ENCODE measurements around the gene EYA4. TPM values are rescaled to one million over a fixed set of nuclear protein-coding genes. Genes with fewer than 3 reads are reported as not detected.

EYA4 gene
- polyA plus RNA-seq, 2 of the 4 experiments (the other 2 are of a cell fraction), result 14.4 to 28.3 TPM

- 54% methylated on average over 3 of the region's 3 CpGs for WGBS (ENCODE audit: missing lambda C conversion rate)
- ATAC-seq, result no peak
- no peaks in the 10 kb centered on the region for H3K9me3 ChIP-seq
- peaks cover 25% of the 10 kb centered on the region for H3K4me1 ChIP-seq
- no peak for DNase-seq (ENCODE audit: low read depth in 1 of 2, low spot score in 1 of 2)
- no peak overlapping the region for H3K4me2 ChIP-seq
- H3K4me3 ChIP-seq, result no peak overlapping the region
- no peak for FAIRE-seq
- CTCF ChIA-PET, result interaction anchor here (1.4 kb wide), 1 partner anchor 13 kb away, joined by 3 read pairs; no protein-coding TSS in a partner anchor
- TF ChIP-seq POLR2AphosphoS2 (conservative IDR thresholded peaks at IDR 0.05; ENCODE audit: low read length), result no peak
- no peak for TF ChIP-seq PHF8 (IDR thresholded peaks at IDR 0.05; ENCODE audit: borderline replicate concordance, low read depth)
- no peak for TF ChIP-seq ZC3H11A (IDR thresholded peaks at IDR 0.05)
- TF ChIP-seq JUN (IDR thresholded peaks at IDR 0.05), result no peak
- H3K27ac ChIP-seq, result no peak overlapping the region
- POLR2A ChIA-PET, result no interaction called here
These were observed 107.7 kb downstream of the EYA4 start for GRCh38 chr6:133348846-133349245.

GRCh38 chr6:133350928-133351327 lies 109.8 kb downstream of the EYA4 start:
- CTCF ChIA-PET, result interaction anchor here (0.7 to 1.5 kb wide), 3 partner anchors 18 to 166 kb away, joined by 3 read pairs; no protein-coding TSS in a partner anchor

GRCh38 chr6:133352046-133352445 lies 110.9 kb downstream of the EYA4 start:
- H3K27ac ChIP-seq, result no peak overlapping the region
- 0% methylated on average over 1 of the region's 1 CpG for WGBS (ENCODE audit: missing lambda C conversion rate)

More at GRCh38 chr6:133350928-133351327, 109.8 kb downstream of the EYA4 start:
- 89% methylated on average over 2 of the region's 2 CpGs for WGBS (ENCODE audit: missing lambda C conversion rate)
- no peak for ATAC-seq
- POLR2A ChIA-PET, result no interaction called here
- Histone ChIP-seq H3K27ac (no peak overlapping the region), H3K4me3 (no peak overlapping the region), H3K4me1 (peaks cover 23% of the 10 kb centered on the region), H3K4me2 (no peak overlapping the region), H3K9me3 (no peaks in the 10 kb centered on the region)
- TF ChIP-seq RAD21 (conservative IDR thresholded peaks at IDR 0.05 in 1 of 2, IDR thresholded peaks at IDR 0.05 in 1 of 2) (no peak), TP53 (CRISPR knock-in tag; IDR thresholded peaks at IDR 0.05) (no peak), RFX5 (IDR thresholded peaks at IDR 0.05) (no peak), EP300 (IDR thresholded peaks at IDR 0.05) (no peak), HOXB5 (CRISPR knock-in tag; IDR thresholded peaks at IDR 0.05) (no peak), HES2 (IDR thresholded peaks at IDR 0.05) (no peak), HEYL (CRISPR knock-in tag; IDR thresholded peaks at IDR 0.05) (no peak), ESRRA (IDR thresholded peaks at IDR 0.05; ENCODE audit: borderline replicate concordance, low read length) (no peak), PHF8 (IDR thresholded peaks at IDR 0.05; ENCODE audit: borderline replicate concordance, low read depth) (no peak), MYC (IDR thresholded peaks at IDR 0.05; ENCODE audit: borderline replicate concordance, low read length) (no peak)
- FAIRE-seq, result no peak
- DNase-seq (ENCODE audit: low read depth in 1 of 2, low spot score in 1 of 2), result no peak

More at GRCh38 chr6:133352046-133352445, 110.9 kb downstream of the EYA4 start:
- peak in 1 of 2 experiments; percentile 62; a peak in 2 of 6 replicates for ATAC-seq
- CTCF ChIA-PET, result no interaction called here
- POLR2A ChIA-PET, result no interaction called here
- no peaks in the 10 kb centered on the region for H3K9me3 ChIP-seq
- peak overlapping the region; percentile 28; the same call in 2 of the 3 replicates for H3K4me2 ChIP-seq
- H3K4me1 ChIP-seq, result peaks cover 23% of the 10 kb centered on the region
- no peak for FAIRE-seq
- DNase-seq (ENCODE audit: low read depth in 1 of 2, low spot score in 1 of 2), result peak in 1 of 2 experiments; percentile 12
- no peak for TF ChIP-seq ELK1 (IDR thresholded peaks at IDR 0.05; ENCODE audit: low read depth, low read length)
- TF ChIP-seq HES2 (IDR thresholded peaks at IDR 0.05), result no peak
- TF ChIP-seq BHLHE40 (IDR thresholded peaks at IDR 0.05; ENCODE audit: low read depth, low read length), result no peak
- no peak for TF ChIP-seq ZSCAN20 (CRISPR knock-in tag; IDR thresholded peaks at IDR 0.05)
- no peak for TF ChIP-seq ZC3H11A (IDR thresholded peaks at IDR 0.05)
- TF ChIP-seq GATA3 (IDR thresholded peaks at IDR 0.05; ENCODE audit: borderline replicate concordance), result peak; percentile 46; the same call in 1 of the 2 replicates
- no peak for TF ChIP-seq CTCF (IDR thresholded peaks at IDR 0.05)
- TF ChIP-seq ZNF302 (CRISPR knock-in tag; IDR thresholded peaks at IDR 0.05), result no peak
- TF ChIP-seq JUNB (IDR thresholded peaks at IDR 0.05), result peak; percentile 52; the same call in 1 of the 2 replicates
- no peak for TF ChIP-seq MAZ (IDR thresholded peaks at IDR 0.05; ENCODE audit: borderline replicate concordance, low read depth, low read length)
- TF ChIP-seq USF2 (IDR thresholded peaks at IDR 0.05), result no peak
- TF ChIP-seq POLR2AphosphoS2 (conservative IDR thresholded peaks at IDR 0.05; ENCODE audit: low read length), result no peak
- TF ChIP-seq FOSL2 (IDR thresholded peaks at IDR 0.05), result peak; percentile 42; the same call in 1 of the 2 replicates
- TF ChIP-seq FOSL2 (CRISPR knock-in tag; IDR thresholded peaks at IDR 0.05), result peak; percentile 79
- no peak for TF ChIP-seq CHD2 (IDR thresholded peaks at IDR 0.05; ENCODE audit: low read length, partially characterized antibody)
- no peak for TF ChIP-seq NR3C1 (IDR thresholded peaks at IDR 0.05)
- no peak for TF ChIP-seq SMC3 (IDR thresholded peaks at IDR 0.05)
- TF ChIP-seq CEBPB (IDR thresholded peaks at IDR 0.05), result peak; percentile 5 to 30; a peak in 1 of 4 replicates
- no peak for TF ChIP-seq SREBF2 (IDR thresholded peaks at IDR 0.05)
- TF ChIP-seq HMGXB4 (CRISPR knock-in tag; IDR thresholded peaks at IDR 0.05; ENCODE audit: borderline replicate concordance), result no peak
- H3K4me3 ChIP-seq, result no peak overlapping the region
